ENCODE data around the gene CACNA1C.
"Not testable (repeated sequence)": the region's sequence is repeated elsewhere in the genome, so short reads cannot be mapped to it uniquely, and the experiment has no call there.

Gene CACNA1C

GRCh38 chr12:2129076-2129475 lies 76.3 kb downstream of the CACNA1C start:
- no peaks in the 10 kb centered on the region for H3K4me1 ChIP-seq (ENCODE audit: insufficient read depth, low read length)
- no peaks in the 10 kb centered on the region for H3K36me3 ChIP-seq (ENCODE audit: insufficient read depth, low read length)
- no peak overlapping the region for H2AFZ ChIP-seq (ENCODE audit: low read depth, low read length)
- H3K9me3 ChIP-seq (ENCODE audit: low read length) = no peaks in the 10 kb centered on the region
- no peak overlapping the region for H3K4me3 ChIP-seq (ENCODE audit: low read length)
- peaks cover 2% of the 10 kb centered on the region for H3K27me3 ChIP-seq (ENCODE audit: insufficient read depth, low read length)

- H3K4me3 ChIP-seq (ENCODE audit: low read length) = not testable (repeated sequence)
Observed at GRCh38 chr12:2135661-2136418, 83.1 kb downstream of the CACNA1C start.

GRCh38 chr12:2136901-2137300 lies 84.1 kb downstream of the CACNA1C start:
- Histone ChIP-seq H3K9me3 (ENCODE audit: low read length) (no peaks in the 10 kb centered on the region), H3K36me3 (ENCODE audit: insufficient read depth, low read length) (no peaks in the 10 kb centered on the region), H2AFZ (ENCODE audit: low read depth, low read length) (no peak overlapping the region), H3K27me3 (ENCODE audit: insufficient read depth, low read length) (no peaks in the 10 kb centered on the region), H3K4me3 (ENCODE audit: low read length) (no peak overlapping the region), H3K4me1 (ENCODE audit: insufficient read depth, low read length) (no peaks in the 10 kb centered on the region)

More at GRCh38 chr12:2135661-2136418, 83.1 kb downstream of the CACNA1C start:
- not testable (repeated sequence) for H3K4me1 ChIP-seq (ENCODE audit: insufficient read depth, low read length); H3K27me3 ChIP-seq (ENCODE audit: insufficient read depth, low read length); H2AFZ ChIP-seq (ENCODE audit: low read depth, low read length); H3K9me3 ChIP-seq (ENCODE audit: low read length); H3K36me3 ChIP-seq (ENCODE audit: insufficient read depth, low read length)

- no peak overlapping the region for H3K4me3 ChIP-seq (ENCODE audit: low read length)
- H3K4me1 ChIP-seq (ENCODE audit: insufficient read depth, low read length) = no peaks in the 10 kb centered on the region
- no peak overlapping the region for H2AFZ ChIP-seq (ENCODE audit: low read depth, low read length)
- no peaks in the 10 kb centered on the region for H3K27me3 ChIP-seq (ENCODE audit: insufficient read depth, low read length)
- no peaks in the 10 kb centered on the region for H3K36me3 ChIP-seq (ENCODE audit: insufficient read depth, low read length)
- no peaks in the 10 kb centered on the region for H3K9me3 ChIP-seq (ENCODE audit: low read length)
Observed at GRCh38 chr12:2137711-2138110, 84.9 kb downstream of the CACNA1C start.

GRCh38 chr12:2138294-2138693 lies 85.5 kb downstream of the CACNA1C start:
- H3K4me1 ChIP-seq (ENCODE audit: insufficient read depth, low read length) = no peaks in the 10 kb centered on the region
- no peaks in the 10 kb centered on the region for H3K27me3 ChIP-seq (ENCODE audit: insufficient read depth, low read length)
- H3K36me3 ChIP-seq (ENCODE audit: insufficient read depth, low read length) = no peaks in the 10 kb centered on the region
- no peak overlapping the region for H2AFZ ChIP-seq (ENCODE audit: low read depth, low read length)
- no peak overlapping the region for H3K4me3 ChIP-seq (ENCODE audit: low read length)
- H3K9me3 ChIP-seq (ENCODE audit: low read length) = no peaks in the 10 kb centered on the region

GRCh38 chr12:2138871-2139308 lies 86.1 kb downstream of the CACNA1C start:
- Histone ChIP-seq H3K9me3 (ENCODE audit: low read length) (no peaks in the 10 kb centered on the region), H3K4me3 (ENCODE audit: low read length) (no peak overlapping the region), H2AFZ (ENCODE audit: low read depth, low read length) (no peak overlapping the region), H3K27me3 (ENCODE audit: insufficient read depth, low read length) (no peaks in the 10 kb centered on the region), H3K36me3 (ENCODE audit: insufficient read depth, low read length) (no peaks in the 10 kb centered on the region), H3K4me1 (ENCODE audit: insufficient read depth, low read length) (no peaks in the 10 kb centered on the region)

GRCh38 chr12:2139651-2140050 lies 86.9 kb downstream of the CACNA1C start:
- peaks cover 3% of the 10 kb centered on the region for H3K27me3 ChIP-seq (ENCODE audit: insufficient read depth, low read length)
- no peaks in the 10 kb centered on the region for H3K4me1 ChIP-seq (ENCODE audit: insufficient read depth, low read length)
- H3K4me3 ChIP-seq (ENCODE audit: low read length) = no peak overlapping the region
- no peak overlapping the region for H2AFZ ChIP-seq (ENCODE audit: low read depth, low read length)
- no peaks in the 10 kb centered on the region for H3K9me3 ChIP-seq (ENCODE audit: low read length)
- no peaks in the 10 kb centered on the region for H3K36me3 ChIP-seq (ENCODE audit: insufficient read depth, low read length)

- Histone ChIP-seq H3K4me1 (ENCODE audit: insufficient read depth, low read length) (no peaks in the 10 kb centered on the region), H2AFZ (ENCODE audit: low read depth, low read length) (no peak overlapping the region), H3K36me3 (ENCODE audit: insufficient read depth, low read length) (no peaks in the 10 kb centered on the region), H3K9me3 (ENCODE audit: low read length) (no peaks in the 10 kb centered on the region), H3K27me3 (ENCODE audit: insufficient read depth, low read length) (peaks cover 9% of the 10 kb centered on the region), H3K4me3 (ENCODE audit: low read length) (no peak overlapping the region)
Observed at GRCh38 chr12:2140858-2141519, 88.2 kb downstream of the CACNA1C start.

- Histone ChIP-seq H3K4me3 (ENCODE audit: low read length) (no peak overlapping the region), H3K9me3 (ENCODE audit: low read length) (no peaks in the 10 kb centered on the region), H3K27me3 (ENCODE audit: insufficient read depth, low read length) (peaks cover 12% of the 10 kb centered on the region), H3K4me1 (ENCODE audit: insufficient read depth, low read length) (no peaks in the 10 kb centered on the region), H2AFZ (ENCODE audit: low read depth, low read length) (no peak overlapping the region), H3K36me3 (ENCODE audit: insufficient read depth, low read length) (no peaks in the 10 kb centered on the region)
Observed at GRCh38 chr12:2142068-2142467, 89.3 kb downstream of the CACNA1C start.

- Histone ChIP-seq H3K27me3 (ENCODE audit: insufficient read depth, low read length) (peaks cover 12% of the 10 kb centered on the region), H3K4me1 (ENCODE audit: insufficient read depth, low read length) (no peaks in the 10 kb centered on the region), H3K36me3 (ENCODE audit: insufficient read depth, low read length) (no peaks in the 10 kb centered on the region)
Observed at GRCh38 chr12:2144951-2145350, 92.2 kb downstream of the CACNA1C start.

GRCh38 chr12:2145433-2145998 lies 92.7 kb downstream of the CACNA1C start:
- H2AFZ ChIP-seq (ENCODE audit: low read depth, low read length) = no peak overlapping the region
- H3K4me3 ChIP-seq (ENCODE audit: low read length) = no peak overlapping the region
- no peaks in the 10 kb centered on the region for H3K36me3 ChIP-seq (ENCODE audit: insufficient read depth, low read length)
- H3K27me3 ChIP-seq (ENCODE audit: insufficient read depth, low read length) = peaks cover 12% of the 10 kb centered on the region
- H3K4me1 ChIP-seq (ENCODE audit: insufficient read depth, low read length) = no peaks in the 10 kb centered on the region
- H3K9me3 ChIP-seq (ENCODE audit: low read length) = no peaks in the 10 kb centered on the region

More at GRCh38 chr12:2144951-2145350, 92.2 kb downstream of the CACNA1C start:
- no peaks in the 10 kb centered on the region for H3K9me3 ChIP-seq (ENCODE audit: low read length)
- H3K4me3 ChIP-seq (ENCODE audit: low read length) = no peak overlapping the region
- H2AFZ ChIP-seq (ENCODE audit: low read depth, low read length) = no peak overlapping the region

- H3K27me3 ChIP-seq (ENCODE audit: insufficient read depth, low read length) = peaks cover 12% of the 10 kb centered on the region
- no peaks in the 10 kb centered on the region for H3K36me3 ChIP-seq (ENCODE audit: insufficient read depth, low read length)
- H2AFZ ChIP-seq (ENCODE audit: low read depth, low read length) = no peak overlapping the region
- H3K4me1 ChIP-seq (ENCODE audit: insufficient read depth, low read length) = no peaks in the 10 kb centered on the region
- no peaks in the 10 kb centered on the region for H3K9me3 ChIP-seq (ENCODE audit: low read length)
- no peak overlapping the region for H3K4me3 ChIP-seq (ENCODE audit: low read length)
Observed at GRCh38 chr12:2147335-2147734, 94.5 kb downstream of the CACNA1C start.

- Histone ChIP-seq H3K4me1 (ENCODE audit: insufficient read depth, low read length) (no peaks in the 10 kb centered on the region), H3K36me3 (ENCODE audit: insufficient read depth, low read length) (no peaks in the 10 kb centered on the region), H3K27me3 (ENCODE audit: insufficient read depth, low read length) (peaks cover 10% of the 10 kb centered on the region), H3K4me3 (ENCODE audit: low read length) (no peak overlapping the region), H3K9me3 (ENCODE audit: low read length) (no peaks in the 10 kb centered on the region), H2AFZ (ENCODE audit: low read depth, low read length) (no peak overlapping the region)
Observed at GRCh38 chr12:2149091-2149490, 96.3 kb downstream of the CACNA1C start.

Measured in neuron (in vitro differentiated cells).